GM18870 (cell line): ENCODE measurements around the gene EFCAB5.
"Not testable (repeated sequence)": the region's sequence is repeated elsewhere in the genome, so short reads cannot be mapped to it uniquely, and the experiment has no call there.

Experiments used
- ATAC-seq: cut with Tn5 transposase; IDR thresholded peaks from one replicate; pipeline ENCODE4 v1.9.1; 2021; ENCODE audit warnings: moderate library complexity; ENCODE audit not compliant: unreplicated experiment

The EFCAB5 gene

DNA sequence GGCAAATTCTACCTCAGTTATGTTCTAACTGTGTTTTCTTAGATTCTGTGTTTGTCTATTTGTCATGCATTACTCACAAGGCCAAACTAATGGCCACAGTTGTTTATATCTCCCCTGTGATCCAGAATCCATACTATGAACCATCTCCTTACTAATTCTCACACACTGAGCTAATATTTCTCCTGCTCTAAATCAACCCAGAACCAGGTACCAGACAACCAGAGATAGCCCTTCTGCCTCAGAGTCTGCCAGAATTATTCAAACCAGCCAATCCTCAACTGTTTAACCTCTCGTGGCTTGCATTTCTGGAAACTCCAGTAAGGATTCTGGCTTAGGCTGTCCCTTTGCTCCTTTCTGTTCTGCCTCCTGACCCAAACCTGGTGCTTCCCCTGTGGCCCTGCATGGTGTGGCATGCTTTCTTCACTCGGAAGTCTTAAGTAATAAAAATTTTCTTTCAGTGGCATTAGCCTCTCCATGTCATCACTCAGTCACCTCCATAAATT is 59.4 kb downstream of the EFCAB5 start:
- no peak for ATAC-seq

DNA sequence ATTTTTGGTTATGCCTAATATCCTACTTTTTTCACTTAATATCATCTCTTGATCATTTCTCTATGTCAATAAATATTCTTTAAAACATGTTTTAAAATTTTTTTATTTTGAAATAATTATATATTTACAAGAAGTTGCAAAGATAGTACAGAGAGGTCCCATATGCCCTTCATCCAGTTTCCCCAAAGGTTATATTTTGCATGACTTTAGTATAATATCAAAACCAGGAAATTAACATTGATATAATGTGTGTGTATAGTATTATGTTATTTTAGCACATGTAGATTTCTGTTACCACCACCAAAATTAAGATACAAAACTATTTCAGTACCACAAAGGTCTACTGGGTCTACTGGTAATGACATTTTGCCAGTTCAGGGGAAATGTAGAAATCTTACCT is 60.7 kb downstream of the EFCAB5 start:
- no peak for ATAC-seq

DNA sequence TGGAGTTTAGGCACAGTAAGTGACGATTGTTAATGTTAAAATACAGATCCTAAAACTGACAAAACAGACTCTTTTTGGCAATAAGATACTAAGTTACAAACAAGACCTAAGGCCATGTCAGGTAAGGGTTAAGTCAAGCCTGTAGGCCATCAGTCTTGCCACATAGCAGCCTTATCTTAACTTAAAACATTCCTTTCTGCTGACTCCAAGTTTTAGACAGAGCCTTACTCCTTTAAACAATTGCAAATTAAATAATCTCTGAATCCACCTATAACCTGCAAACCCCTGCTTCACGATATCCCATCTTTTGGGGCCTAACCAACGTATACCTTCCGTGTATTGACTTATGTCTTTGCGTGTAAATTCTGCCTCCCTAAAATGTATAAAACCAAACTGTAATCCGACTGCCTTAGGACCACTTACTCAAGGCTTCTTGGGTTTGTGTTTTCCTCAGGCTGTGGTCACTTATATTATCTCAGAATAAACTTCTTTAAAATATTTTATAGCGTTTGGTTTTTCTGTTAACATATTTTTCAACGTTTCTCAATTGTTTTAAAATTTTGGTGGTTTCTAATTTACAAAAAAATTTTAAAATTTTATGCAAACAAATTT is 64.4 kb downstream of the EFCAB5 start:
- ATAC-seq, result no peak

DNA sequence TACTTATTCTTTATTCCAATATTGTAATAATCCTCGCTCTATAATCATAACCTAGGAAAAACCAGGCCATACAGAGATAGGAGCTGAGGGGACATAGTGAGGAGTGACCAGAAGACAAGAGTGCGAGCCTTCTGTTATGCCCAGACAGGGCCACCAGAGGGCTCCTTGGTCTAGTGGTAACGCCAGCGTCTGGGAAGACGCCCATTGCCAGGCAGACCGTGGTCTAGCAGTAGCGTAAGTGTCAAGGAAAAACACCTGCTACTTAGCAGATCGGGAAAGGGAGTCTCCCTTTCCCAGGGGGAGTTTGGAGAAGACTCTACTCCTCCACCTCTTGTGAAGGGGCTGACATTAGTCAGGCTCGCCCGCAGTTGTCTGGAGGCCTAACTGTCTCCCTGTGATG is 70.5 kb downstream of the EFCAB5 start:
- ATAC-seq, result not testable (repeated sequence)

DNA sequence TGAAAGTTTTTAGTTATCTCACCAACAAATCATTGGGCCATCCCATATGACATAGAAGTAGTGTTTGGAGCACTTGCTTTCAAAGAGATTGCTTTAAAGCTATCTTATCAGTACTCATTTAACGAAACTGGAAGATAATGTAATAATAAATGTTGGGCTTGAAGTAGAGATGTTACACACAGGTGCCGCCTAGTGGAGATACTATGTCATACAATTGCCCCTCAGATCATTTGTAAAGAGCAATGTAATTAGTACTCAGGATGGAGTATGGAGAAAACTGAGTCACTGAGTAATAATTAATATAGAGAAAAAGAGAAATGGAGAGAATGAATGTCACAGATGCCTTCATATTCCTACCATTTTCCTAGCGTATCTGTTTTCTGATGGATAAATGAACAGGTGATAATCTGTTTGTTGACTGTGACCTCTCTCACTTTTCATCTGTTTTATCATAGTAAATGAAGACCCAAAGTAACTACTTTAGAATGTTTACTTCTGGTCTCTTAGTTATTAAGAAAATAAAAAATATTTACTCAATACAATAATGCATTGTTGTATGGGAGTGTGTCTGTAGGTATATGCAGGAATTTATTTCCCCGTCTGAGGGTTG is 80.4 kb downstream of the EFCAB5 start:
- ATAC-seq, result no peak

DNA sequence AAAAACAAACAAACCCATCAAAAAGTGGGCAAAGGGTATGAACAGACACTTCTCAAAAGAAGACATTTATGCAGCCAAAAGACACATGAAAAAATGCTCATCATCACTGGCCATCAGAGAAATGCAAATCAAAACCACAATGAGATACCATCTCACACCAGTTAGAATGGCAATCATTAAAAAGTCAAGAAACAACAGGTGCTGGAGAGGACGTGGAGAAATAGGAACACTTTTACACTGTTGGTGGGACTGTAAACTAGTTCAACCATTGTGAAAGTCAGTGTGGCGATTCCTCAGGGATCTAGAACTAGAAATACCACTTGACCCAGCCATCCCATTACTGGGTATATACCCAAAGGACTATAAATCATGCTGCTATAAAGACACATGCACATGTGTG is 83.9 kb downstream of the EFCAB5 start:
- not testable (repeated sequence) for ATAC-seq

DNA sequence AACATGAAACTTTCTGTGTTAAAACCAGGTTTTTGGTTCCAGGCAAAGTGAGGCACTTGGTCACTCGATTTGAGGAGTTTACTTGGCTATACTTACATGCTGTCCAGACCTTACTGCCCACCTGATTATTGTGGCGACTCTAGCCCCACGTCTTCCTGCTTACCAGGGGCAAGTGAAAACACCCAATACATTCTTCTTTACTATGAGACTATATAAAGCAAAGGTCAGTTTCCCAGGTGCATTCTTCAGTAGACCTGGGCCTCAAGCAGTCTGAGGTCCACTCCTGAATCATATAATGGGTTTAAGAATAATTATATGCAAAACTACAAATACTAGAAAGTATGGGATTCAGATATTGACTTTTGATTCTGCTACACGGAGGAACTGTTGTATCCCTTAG is 86.2 kb downstream of the EFCAB5 start:
- no peak for ATAC-seq

DNA sequence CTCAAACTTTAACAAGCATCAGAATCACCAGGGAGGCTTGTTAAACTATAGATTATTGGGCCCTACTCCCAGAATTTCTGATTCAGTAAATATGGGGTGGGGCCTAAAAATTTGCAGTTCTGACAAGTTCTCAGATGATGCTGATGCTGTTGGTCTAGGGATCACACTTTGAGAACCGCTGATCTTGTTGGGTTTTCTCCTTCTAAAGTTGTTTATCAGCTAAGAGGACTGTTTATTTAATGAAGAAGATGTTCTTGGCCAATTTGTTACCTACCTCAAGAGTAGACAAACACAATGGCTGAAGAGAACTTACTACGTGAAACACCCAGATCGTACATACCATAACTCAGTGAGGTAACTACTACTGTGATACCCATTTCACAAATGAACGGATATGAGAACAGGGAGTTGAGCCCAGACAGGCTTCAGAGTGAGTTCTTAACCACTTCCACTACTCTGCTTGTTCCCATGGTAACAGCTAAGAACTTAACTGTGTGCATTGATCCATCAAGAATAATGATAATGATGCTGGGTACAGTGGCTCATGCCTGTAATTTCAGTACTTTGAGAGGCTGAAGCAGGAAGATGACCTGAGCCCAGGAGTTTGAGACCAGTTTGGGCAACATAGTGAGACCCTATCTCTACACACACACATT is 89.9 kb downstream of the EFCAB5 start:
- no peak for ATAC-seq

DNA sequence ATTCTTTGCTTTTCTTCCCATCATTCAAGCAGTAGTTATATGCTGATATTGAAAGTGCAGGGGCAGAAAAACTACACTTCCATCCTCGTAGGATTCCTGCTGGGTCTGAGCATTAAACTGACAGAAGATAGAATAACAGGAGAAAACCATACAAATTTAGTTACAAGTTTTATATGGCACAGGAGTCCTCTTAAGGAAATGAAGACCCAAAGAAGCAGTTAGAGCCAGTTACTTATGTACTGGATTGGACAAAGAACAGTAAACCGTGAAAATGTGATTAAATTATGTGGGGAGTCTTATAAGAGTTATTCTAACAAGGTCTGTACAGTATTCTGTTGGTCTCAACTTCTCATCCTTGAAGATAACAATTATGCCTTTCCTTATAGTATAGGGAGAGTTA is 93.9 kb downstream of the EFCAB5 start:
- no peak for ATAC-seq

DNA sequence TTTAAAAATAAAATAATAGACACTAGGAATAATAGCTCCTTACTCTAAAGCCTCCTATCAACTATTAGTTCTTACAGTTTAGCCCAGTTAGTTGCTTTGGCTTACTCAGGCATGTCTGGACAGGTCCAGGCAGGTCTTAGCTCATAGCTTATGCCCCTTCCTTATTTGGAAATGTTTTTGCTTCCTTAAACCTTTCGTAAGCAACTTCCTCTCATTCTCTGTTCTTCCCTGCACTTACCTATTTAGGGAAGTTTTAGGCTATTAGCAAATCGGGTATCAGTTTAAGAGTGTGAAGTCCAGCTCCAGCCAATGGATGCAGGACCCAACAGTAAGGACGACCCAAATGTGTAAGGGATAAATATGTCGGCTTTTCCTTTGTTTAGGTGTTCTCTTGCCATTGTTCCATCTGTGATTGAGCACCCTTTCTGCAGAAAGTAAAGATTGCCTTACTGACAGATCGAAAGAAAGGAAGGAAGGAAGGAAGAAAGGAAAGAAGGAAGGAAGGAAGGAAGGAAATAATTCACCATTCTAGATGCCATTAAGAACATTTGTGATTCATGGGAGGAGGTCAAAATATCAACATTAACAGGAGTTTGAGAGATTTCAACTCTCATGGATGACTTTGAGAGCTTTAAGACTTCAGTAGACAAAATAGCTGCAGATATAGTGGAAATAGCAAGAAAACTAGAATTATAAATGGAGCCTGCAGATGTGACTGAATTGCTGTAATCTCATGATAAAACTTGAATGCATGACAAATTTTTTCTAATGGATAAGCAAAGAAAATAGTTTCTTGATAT is 99.5 kb downstream of the EFCAB5 start:
- not testable (repeated sequence) for ATAC-seq

DNA sequence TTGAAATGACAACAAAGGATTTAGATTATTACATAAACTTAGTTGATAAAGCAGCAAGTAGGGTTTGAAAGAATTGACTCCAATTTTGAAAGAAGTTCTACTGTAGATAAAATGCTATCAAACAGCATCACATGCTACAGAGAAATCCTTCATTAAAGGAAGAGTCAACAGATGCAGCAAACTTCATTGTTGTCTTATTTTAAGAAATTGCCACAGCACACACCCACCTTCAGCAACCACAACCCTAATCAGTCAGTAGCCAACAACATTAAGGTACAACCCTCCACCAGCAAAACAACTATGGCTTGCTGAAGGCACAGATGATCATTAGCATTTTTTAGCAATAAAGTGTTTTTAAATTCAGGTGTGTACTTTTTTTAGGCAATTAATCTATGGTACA is 100.1 kb downstream of the EFCAB5 start:
- no peak for ATAC-seq

DNA sequence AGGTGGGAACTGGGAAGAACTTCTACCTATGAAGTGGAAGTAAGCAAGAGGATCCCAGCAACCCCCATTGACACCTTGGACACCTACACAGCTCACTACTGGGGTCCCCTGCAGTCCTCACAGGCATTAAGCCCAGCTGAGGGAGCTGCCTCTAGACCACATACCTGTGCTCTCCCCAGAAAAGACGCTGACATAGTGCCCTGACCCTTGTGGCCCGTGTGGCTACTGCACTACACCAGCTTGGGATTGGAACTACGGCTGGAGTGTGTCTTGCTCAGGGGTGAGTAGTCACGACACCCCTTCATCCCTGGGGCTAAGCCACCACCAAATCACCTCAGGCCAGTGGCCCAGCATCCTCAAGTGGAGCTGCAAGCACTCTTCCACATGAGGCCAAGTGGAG is 120.9 kb downstream of the EFCAB5 start:
- no peak for ATAC-seq

DNA sequence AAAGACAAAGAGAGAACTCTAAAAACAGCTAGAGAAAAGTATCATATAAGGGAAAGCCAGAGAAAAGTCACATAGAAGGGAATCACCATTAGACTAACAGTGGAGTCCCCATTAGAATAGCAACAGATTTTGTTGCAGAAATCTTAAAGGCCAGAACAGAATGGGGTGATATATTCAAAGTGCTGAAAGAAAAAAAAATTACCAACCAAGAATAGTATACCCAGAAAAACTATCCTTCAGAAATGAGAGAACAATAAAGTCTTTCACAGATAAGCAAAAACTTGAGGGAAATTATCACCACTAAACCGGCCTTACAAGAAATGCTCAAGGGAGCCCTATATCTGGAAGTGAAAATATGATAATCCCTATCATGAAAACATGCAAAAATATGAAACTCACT is 123.3 kb downstream of the EFCAB5 start:
- no peak for ATAC-seq

DNA sequence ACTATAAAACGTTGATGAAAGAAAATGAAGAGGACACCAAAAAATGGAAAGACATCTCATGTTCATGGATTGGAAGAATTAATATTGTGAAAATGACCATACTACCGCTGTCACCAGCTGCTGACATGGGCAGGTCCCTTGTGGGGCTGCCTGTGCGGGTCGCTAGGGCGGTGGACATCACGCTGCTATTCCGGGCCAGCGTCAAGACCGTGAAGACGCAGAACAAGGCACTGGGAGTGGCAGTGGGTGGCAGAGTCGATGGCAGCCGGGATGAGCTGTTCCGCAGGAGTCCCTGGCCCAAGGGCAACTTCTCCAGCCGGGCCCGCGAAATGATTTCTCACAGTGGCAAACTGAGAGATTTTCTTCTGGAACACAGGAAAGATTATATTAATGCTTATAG is 127.0 kb downstream of the EFCAB5 start:
- no peak for ATAC-seq

DNA sequence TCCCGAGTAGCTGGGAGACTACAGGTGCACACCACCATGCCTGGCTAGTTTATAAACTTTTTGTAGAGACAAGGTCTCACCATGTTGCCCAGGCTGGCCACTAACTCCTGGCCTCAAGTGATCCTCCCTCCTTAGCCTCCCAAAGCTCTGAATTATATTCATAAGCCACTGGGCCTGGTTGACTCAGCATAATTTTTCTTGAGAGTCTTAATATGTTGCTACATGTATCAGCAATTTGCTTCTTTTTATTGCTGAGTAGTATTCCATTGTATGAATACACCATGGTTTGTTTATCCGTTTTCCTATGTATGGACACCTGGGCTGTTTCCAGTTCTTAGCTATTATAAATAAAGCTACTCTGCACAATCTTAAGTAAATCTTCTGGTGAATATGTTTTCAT is 132.8 kb downstream of the EFCAB5 start:
- ATAC-seq, result no peak

DNA sequence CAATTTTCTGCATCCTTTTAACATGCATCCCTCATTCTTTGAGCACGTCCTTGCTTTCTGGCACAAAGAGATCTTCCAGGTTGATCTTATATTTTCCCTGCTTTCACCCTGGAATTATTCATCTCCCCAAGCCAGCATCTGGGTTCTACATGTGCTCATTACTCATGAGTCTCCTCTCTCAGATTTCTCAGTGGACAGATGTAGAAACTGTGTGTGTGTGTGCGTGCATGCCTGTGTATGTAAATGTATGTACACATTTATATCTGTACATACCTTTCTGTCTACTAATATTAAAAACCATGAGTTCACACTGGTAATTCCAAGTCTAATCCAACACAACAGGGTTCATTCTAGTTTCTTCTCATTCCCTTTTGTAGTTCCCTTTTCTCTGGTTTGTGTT is 133.3 kb downstream of the EFCAB5 start:
- no peak for ATAC-seq

DNA sequence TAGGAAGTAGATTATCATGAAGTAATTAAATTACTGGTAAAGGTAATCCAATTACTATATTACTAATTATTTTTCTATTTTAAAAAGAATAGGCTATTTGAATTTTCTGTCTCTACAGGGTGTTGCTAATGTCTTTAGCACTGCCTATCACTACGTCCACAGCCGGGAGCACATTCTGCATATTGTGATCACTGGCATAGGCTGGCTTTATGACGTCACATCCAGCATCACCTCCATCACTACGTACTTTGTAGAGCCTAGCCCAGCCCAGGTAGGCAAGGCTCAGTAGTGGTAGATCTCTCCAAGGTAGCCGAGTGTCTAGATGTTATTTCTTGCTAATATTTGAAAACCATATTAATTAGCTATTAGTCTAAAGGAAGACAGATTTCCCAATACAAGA is 141.3 kb downstream of the EFCAB5 start:
- ATAC-seq, result no peak

DNA sequence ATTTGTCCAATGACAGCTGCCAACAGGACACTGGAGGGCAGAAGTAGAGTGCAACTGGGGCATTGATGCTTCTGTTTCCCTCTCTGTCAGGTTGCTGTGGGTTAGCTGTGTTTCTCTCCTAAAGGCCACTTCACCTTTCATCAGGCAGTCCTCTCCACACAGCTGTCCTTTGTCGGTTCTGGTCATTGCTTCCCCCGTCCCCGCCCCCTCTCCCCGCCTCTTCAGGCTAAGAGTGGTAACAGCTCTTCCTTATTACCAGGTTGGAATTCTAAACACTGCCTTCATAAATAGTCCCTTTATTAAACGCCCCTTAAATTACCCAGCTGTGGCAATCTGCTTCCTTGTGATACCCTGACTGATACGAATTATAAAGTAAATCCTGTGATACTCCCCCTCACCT is 143.4 kb downstream of the EFCAB5 start:
- no peak for ATAC-seq

DNA sequence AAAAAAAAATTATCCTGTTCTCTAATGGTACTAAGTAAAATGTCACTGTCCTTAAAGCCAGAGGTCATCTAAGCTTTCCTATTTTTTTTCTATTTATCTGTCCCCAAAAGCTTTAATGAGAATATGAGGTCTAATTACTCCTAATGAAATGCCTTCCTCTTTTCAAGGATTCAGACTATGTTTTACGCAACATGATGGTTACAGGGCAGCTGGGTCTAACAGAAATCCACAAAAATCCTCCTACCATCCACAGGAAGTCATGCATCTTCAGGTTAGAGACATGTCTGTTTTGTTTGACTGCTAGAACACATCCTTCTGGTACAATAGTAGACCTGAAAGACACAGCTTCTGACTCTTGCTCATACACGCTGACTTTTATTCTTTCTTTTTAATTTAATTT is 145.5 kb downstream of the EFCAB5 start:
- ATAC-seq, result no peak

DNA sequence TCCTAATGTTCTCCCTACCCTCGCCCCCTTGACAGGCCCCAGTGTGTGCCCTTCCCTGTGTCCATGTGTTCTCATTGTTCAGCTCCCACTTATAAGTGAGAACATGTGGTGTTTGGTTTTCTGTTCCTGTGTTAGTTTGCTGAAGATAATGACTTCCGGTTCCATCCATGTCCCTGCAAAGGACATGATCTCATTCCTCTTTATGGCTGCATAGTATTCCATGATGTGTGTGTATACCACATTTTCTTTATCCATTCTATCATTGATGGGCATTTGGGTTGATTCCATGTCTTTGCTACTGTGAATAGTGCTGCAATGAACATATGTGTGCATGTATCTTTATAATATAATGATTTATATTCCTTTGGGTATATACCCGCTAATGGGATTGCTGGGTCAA is 146.0 kb downstream of the EFCAB5 start:
- not testable (repeated sequence) for ATAC-seq

DNA sequence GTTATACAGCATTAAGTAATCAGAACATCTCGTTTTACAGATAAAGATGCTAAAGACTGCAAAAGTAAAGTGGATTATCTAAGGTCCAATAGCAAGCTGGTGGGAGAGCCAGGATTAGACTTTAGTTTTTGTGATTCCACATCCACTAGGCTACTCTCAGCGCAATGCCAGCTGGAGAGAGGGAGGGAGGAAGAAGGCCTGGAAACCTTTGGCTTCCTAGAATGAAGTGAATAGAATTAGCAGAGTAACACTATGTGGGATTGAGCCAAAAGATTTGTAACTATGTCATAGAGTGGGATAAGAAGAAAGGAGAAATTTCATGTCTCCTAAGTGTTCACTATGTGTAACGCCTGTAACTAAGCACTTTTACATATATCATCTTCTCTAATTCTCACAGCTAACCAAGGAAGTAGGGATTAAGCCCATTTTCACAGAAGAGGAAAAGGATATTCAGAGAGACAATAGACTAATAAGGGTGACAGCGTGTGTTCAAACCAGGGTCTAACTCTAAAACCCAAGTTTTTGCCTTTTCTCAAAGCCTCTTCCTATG is 149.8 kb downstream of the EFCAB5 start:
- no peak for ATAC-seq
